GM12878 (cell line): ENCODE data around the gene RAPGEF6. TPM values are rescaled to one million over a fixed set of nuclear protein-coding genes. Genes with fewer than 3 reads are reported as not detected.

Experiments used
- CEBPB ChIP-seq, 2 experiments: fragments of 150-350 bp in 1 of 2; IDR thresholded peaks; 2 replicates each; pipeline ENCODE4 v1.6.1; 2012 to 2014; ENCODE audit warnings: low read depth in 2 of 2, low read length in 2 of 2, borderline replicate concordance in 1 of 2, inconsistent platforms in 1 of 2
- CREM ChIP-seq: IDR thresholded peaks from 2 replicates; pipeline ENCODE4 v1.6.1; 2014; ENCODE audit warnings: antibody characterized with exemption, low read depth
- E2F8 ChIP-seq: fragments of 450-650 bp; IDR thresholded peaks from 2 replicates; pipeline ENCODE4 v1.6.1; 2018; ENCODE audit warnings: mild to moderate bottlenecking, low read depth, moderate library complexity; ENCODE audit not compliant: partially characterized antibody
- ETV6 ChIP-seq, 2 experiments: fragments of 450-650 bp in 1 of 2; IDR thresholded peaks in 1 of 2; conservative IDR thresholded peaks in 1 of 2; 2 replicates each; pipeline ENCODE4 v1.6.1; 2014; ENCODE audit warnings: antibody characterized with exemption in 1 of 2, borderline replicate concordance in 1 of 2, low read depth in 1 of 2, mild to moderate bottlenecking in 1 of 2, moderate library complexity in 1 of 2
- HDGF ChIP-seq: fragments of 450-650 bp; IDR thresholded peaks from 2 replicates; pipeline ENCODE4 v1.6.1; 2016; ENCODE audit warnings: antibody characterized with exemption
- MAX ChIP-seq: IDR thresholded peaks from 2 replicates; pipeline ENCODE4 v1.6.1; 2012; ENCODE audit warnings: low read depth, low read length, improper control_type of control experiment
- MTA3 ChIP-seq: IDR thresholded peaks from 2 replicates; pipeline ENCODE4 v1.6.1; 2012; ENCODE audit warnings: low read length, inconsistent platforms, borderline replicate concordance
- RAD51 ChIP-seq: fragments of 450-650 bp; IDR thresholded peaks from 2 replicates; pipeline ENCODE4 v1.6.1; 2016; ENCODE audit warnings: moderate library complexity, mild to moderate bottlenecking, inconsistent platforms
- SMARCA5 ChIP-seq: fragments of 450-650 bp; IDR thresholded peaks from 2 replicates; pipeline ENCODE4 v1.6.1; 2017; ENCODE audit warnings: mild to moderate bottlenecking
- TBL1XR1 ChIP-seq: IDR thresholded peaks from 2 replicates; pipeline ENCODE4 v1.6.1; 2012; ENCODE audit warnings: low read depth, low read length, improper control_type of control experiment
- TCF3 ChIP-seq: IDR thresholded peaks from 2 replicates; pipeline ENCODE4 v1.6.1; 2012; ENCODE audit warnings: low read depth, mild to moderate bottlenecking, low read length, borderline replicate concordance; ENCODE audit not compliant: insufficient read depth
- WRNIP1 ChIP-seq: IDR thresholded peaks from 2 replicates; pipeline ENCODE4 v1.6.1; 2011; ENCODE audit warnings: low read depth, low read length, improper control_type of control experiment, borderline replicate concordance
- polyA plus RNA-seq, 11 experiments: library from polyadenylated mRNA; depleted of rRNA in 4 of 11; unstranded in 6 of 11; stranded (reverse) in 5 of 11; fragments of >200 nt; fragmentation: Nextera tagmentation in 4 of 11; fragmentation: Illumina TruSeq in 1 of 11; extraction: Ambion mirVana in 4 of 11; extraction: Trizol in 1 of 11; gene quantifications; 1 replicate in 1 of 11; 2 replicates in 10 of 11; pipeline versions ENCODE4 v1.2.1 to v1.2.3, GENCODE V29; 2011 to 2016; ENCODE audit warnings: inconsistent platforms in 2 of 11, missing spikeins in 2 of 11, low read depth in 1 of 11
- total RNA-seq, 4 experiments: library from RNA; depleted of rRNA in 3 of 4; stranded (reverse); fragments of >200 nt in 3 of 4; fragmentation: Illumina TruSeq in 1 of 4; extraction: Trizol in 1 of 4; gene quantifications; 2 replicates each; pipeline versions ENCODE4 v1.2.1 to v1.2.3, GENCODE V29; 2013 to 2021
- TF ChIP-seq, protein P1 (sequence below): fragments of 450-650 bp; IDR thresholded peaks from 2 replicates; pipeline ENCODE4 v1.6.1; 2016; ENCODE audit warnings: mild to moderate bottlenecking, moderate library complexity, borderline replicate concordance
- TF ChIP-seq, protein P2 (sequence below): IDR thresholded peaks from 2 replicates; pipeline ENCODE4 v1.6.1; 2012; ENCODE audit warnings: improper control_type of control experiment, low read depth, low read length; ENCODE audit not compliant: insufficient replicate concordance
- TF ChIP-seq, protein P3 (sequence below): fragments of 150-350 bp; IDR thresholded peaks from 2 replicates; pipeline ENCODE4 v1.6.1; 2014; ENCODE audit warnings: mild to moderate bottlenecking, low read depth, low read length

Gene RAPGEF6
- total and polyA plus RNA-seq, 10 of the 15 experiments (the other 5 are each of a cell fraction or from before 2014, with no cell fraction given) = 2.9 to 24.0 (median 14.2) TPM

DNA sequence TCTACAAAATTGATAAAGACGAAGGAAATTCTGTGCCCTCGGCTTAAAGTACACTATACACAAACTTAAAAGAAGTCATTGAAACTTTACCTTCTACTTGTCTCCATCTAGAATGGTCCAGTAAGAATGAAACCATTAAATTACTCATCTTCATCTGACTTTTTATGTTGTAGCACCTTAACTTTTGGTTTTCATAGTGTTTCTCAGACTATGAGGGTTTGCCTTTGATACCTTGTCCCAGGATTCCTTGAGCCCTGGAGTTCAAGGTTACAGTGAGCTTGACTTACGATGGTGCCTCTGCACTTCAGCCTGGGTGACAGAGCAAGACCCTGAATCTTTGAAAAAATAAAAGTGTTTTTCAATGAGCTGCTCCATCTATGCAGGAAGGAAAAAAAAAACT, 239.0 kb downstream of the RAPGEF6 start (continued):
- TF ChIP-seq, protein P1, sequence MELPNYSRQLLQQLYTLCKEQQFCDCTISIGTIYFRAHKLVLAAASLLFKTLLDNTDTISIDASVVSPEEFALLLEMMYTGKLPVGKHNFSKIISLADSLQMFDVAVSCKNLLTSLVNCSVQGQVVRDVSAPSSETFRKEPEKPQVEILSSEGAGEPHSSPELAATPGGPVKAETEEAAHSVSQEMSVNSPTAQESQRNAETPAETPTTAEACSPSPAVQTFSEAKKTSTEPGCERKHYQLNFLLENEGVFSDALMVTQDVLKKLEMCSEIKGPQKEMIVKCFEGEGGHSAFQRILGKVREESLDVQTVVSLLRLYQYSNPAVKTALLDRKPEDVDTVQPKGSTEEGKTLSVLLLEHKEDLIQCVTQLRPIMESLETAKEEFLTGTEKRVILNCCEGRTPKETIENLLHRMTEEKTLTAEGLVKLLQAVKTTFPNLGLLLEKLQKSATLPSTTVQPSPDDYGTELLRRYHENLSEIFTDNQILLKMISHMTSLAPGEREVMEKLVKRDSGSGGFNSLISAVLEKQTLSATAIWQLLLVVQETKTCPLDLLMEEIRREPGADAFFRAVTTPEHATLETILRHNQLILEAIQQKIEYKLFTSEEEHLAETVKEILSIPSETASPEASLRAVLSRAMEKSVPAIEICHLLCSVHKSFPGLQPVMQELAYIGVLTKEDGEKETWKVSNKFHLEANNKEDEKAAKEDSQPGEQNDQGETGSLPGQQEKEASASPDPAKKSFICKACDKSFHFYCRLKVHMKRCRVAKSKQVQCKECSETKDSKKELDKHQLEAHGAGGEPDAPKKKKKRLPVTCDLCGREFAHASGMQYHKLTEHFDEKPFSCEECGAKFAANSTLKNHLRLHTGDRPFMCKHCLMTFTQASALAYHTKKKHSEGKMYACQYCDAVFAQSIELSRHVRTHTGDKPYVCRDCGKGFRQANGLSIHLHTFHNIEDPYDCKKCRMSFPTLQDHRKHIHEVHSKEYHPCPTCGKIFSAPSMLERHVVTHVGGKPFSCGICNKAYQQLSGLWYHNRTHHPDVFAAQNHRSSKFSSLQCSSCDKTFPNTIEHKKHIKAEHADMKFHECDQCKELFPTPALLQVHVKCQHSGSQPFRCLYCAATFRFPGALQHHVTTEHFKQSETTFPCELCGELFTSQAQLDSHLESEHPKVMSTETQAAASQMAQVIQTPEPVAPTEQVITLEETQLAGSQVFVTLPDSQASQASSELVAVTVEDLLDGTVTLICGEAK = peak; percentile 61; the same call in 1 of the 2 replicates
- TF ChIP-seq HDGF (no peak), TCF3 (no peak), TBL1XR1 (no peak), MTA3 (peak; percentile 81), RAD51 (no peak), CEBPB (IDR thresholded peaks at IDR 0.05; ENCODE audit: borderline replicate concordance in 1 of 2, low read depth in 2 of 2, low read length in 2 of 2) (peak in 1 of 2 experiments; percentile 72; a peak in 1 of 4 replicates), CREM (0 out of 2 replicates have a peak, but pooled peaks have one; percentile 29), WRNIP1 (no peak), E2F8 (no peak), SMARCA5 (no peak), MAX (no peak), ETV6 (conservative IDR thresholded peaks at IDR 0.05 in 1 of 2, IDR thresholded peaks at IDR 0.05 in 1 of 2; ENCODE audit: borderline replicate concordance in 1 of 2, low read depth in 1 of 2) (peak in 1 of 2 experiments; percentile 21; a peak in 1 of 4 replicates)
- TF ChIP-seq, protein P2, sequence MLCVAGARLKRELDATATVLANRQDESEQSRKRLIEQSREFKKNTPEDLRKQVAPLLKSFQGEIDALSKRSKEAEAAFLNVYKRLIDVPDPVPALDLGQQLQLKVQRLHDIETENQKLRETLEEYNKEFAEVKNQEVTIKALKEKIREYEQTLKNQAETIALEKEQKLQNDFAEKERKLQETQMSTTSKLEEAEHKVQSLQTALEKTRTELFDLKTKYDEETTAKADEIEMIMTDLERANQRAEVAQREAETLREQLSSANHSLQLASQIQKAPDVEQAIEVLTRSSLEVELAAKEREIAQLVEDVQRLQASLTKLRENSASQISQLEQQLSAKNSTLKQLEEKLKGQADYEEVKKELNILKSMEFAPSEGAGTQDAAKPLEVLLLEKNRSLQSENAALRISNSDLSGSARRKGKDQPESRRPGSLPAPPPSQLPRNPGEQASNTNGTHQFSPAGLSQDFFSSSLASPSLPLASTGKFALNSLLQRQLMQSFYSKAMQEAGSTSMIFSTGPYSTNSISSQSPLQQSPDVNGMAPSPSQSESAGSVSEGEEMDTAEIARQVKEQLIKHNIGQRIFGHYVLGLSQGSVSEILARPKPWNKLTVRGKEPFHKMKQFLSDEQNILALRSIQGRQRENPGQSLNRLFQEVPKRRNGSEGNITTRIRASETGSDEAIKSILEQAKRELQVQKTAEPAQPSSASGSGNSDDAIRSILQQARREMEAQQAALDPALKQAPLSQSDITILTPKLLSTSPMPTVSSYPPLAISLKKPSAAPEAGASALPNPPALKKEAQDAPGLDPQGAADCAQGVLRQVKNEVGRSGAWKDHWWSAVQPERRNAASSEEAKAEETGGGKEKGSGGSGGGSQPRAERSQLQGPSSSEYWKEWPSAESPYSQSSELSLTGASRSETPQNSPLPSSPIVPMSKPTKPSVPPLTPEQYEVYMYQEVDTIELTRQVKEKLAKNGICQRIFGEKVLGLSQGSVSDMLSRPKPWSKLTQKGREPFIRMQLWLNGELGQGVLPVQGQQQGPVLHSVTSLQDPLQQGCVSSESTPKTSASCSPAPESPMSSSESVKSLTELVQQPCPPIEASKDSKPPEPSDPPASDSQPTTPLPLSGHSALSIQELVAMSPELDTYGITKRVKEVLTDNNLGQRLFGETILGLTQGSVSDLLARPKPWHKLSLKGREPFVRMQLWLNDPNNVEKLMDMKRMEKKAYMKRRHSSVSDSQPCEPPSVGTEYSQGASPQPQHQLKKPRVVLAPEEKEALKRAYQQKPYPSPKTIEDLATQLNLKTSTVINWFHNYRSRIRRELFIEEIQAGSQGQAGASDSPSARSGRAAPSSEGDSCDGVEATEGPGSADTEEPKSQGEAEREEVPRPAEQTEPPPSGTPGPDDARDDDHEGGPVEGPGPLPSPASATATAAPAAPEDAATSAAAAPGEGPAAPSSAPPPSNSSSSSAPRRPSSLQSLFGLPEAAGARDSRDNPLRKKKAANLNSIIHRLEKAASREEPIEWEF = peak; percentile 48
- TF ChIP-seq, protein P3, sequence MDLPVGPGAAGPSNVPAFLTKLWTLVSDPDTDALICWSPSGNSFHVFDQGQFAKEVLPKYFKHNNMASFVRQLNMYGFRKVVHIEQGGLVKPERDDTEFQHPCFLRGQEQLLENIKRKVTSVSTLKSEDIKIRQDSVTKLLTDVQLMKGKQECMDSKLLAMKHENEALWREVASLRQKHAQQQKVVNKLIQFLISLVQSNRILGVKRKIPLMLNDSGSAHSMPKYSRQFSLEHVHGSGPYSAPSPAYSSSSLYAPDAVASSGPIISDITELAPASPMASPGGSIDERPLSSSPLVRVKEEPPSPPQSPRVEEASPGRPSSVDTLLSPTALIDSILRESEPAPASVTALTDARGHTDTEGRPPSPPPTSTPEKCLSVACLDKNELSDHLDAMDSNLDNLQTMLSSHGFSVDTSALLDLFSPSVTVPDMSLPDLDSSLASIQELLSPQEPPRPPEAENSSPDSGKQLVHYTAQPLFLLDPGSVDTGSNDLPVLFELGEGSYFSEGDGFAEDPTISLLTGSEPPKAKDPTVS = no peak
